Heart right ventricle (tissue), 16 donors: Measurements from ENCODE around the gene MAP3K21. TPM values are rescaled to one million over a fixed set of nuclear protein-coding genes. Genes with fewer than 3 reads are reported as not detected.

Experiments
- ATAC-seq, 8 donors: fragments of 200-7000 bp; cut with Tn5 transposase; one replicate each; pipeline ENCODE4 v1.9.1; 2020; ENCODE audit warnings: mild to moderate bottlenecking in 8 of 8, moderate library complexity in 8 of 8, moderate number of reproducible peaks in 1 of 8
- DNase-seq, 2 donors: peaks; one replicate each; pipeline ENCODE4 v3.0.0-alpha.2; 2020
- H3K27ac ChIP-seq, 10 donors: fragments of 200-600 bp; sonication (generic) in 2 of 10; one replicate each; pipeline versions ENCODE4 v1.5.0 to v1.8.0; 2020 to 2022; ENCODE audit warnings: mild to moderate bottlenecking in 3 of 10
- H3K27me3 ChIP-seq, 7 donors: fragments of 200-600 bp; one replicate each; pipeline ENCODE4 v1.8.0; 2021 to 2022; ENCODE audit warnings: mild to moderate bottlenecking in 2 of 7
- H3K36me3 ChIP-seq, 9 donors: fragments of 200-600 bp; sonication (generic) in 1 of 9; one replicate each; pipeline versions ENCODE4 v1.5.0 to v1.8.0; 2020 to 2022; ENCODE audit warnings: mild to moderate bottlenecking in 2 of 9
- H3K4me1 ChIP-seq, 9 donors: fragments of 200-600 bp; sonication (generic) in 1 of 9; one replicate each; pipeline versions ENCODE4 v1.5.0 to v1.8.0; 2020 to 2022; ENCODE audit warnings: mild to moderate bottlenecking in 4 of 9
- H3K4me3 ChIP-seq, 10 donors: fragments of 200-600 bp; sonication (generic) in 2 of 10; one replicate each; pipeline versions ENCODE4 v1.5.0 to v1.8.0; 2020 to 2022; ENCODE audit warnings: mild to moderate bottlenecking in 7 of 10, moderate library complexity in 2 of 10
- H3K9me3 ChIP-seq, 11 donors: fragments of 200-600 bp in 10 of 11; sonication (generic) in 2 of 11; one replicate each; pipeline versions ENCODE4 v1.5.0 to v1.8.0; 2013 to 2022; ENCODE audit warnings: mild to moderate bottlenecking in 2 of 11, control low read depth in 1 of 11, moderate library complexity in 1 of 11
- CTCF ChIP-seq, 9 donors: fragments of 200-600 bp; sonication (generic) in 2 of 9; IDR thresholded peaks; one replicate each; pipeline versions ENCODE4 v1.5.0 to v1.8.0; 2021 to 2022; ENCODE audit warnings: antibody characterized with exemption in 9 of 9, mild to moderate bottlenecking in 5 of 9, moderate library complexity in 1 of 9
- WGBS, 2 donors: extraction: QIAGEN DNeasy Blood & Tissue Kit; methylation state at CpG; one replicate each; pipeline ENCODE4 v1.1.7; 2013; ENCODE audit warnings: inconsistent platforms in 1 of 2; 5-methylcytosine and 5-hydroxymethylcytosine counted together
- intact Hi-C, 10 donors: fragments of 100-400 bp; cut with DNase I; formaldehyde crosslinking; loops; one replicate each; pipeline versions ENCODE4 v1.11.1 to v1.14.2; 2022
- polyA plus RNA-seq, 2 donors: library from polyadenylated mRNA; stranded (reverse); fragments of 200-250 nt; gene quantifications; one replicate each; pipeline ENCODE4 v1.2.3, GENCODE V29; 2013
- total RNA-seq, 10 donors: library from RNA; stranded (reverse); fragmentation: NEBNext Ultra II Directional in 3 of 10; extraction: Animal tissue kit (Norgen Biotek cat#: 25700) in 3 of 10; gene quantifications; one replicate each; pipeline versions ENCODE4 v1.2.1 to v1.2.4, GENCODE V29; 2021 to 2023
- donor health status: Arrhythmogenic right ventricular cardiomyopathy.
- donor health status: ischemic (EF 13 %, LVEDD 7.1; RV severe dilation, severe dysfunction).
- donor health status: healthy with polysubstance abuse.
- donor health status: DM: no; HTN: yes; CAD: no.
- donor health status: DM: no; HTN: no; CAD: no.
- donor health status: ischemic (EF 25% LVEDD 6.9; RV normal size, moderate dysfunction).
- donor health status: ischemic (EF 25% LVEDD 5.7; RV mildly dilated, moderate dysfunction).
- donor health status: healthy.
- donor health status: DM: yes; HTN: yes; CAD: no.
- donor health status: Ischemic cardiomyopathy.
- donor health status: ischemic (EF 35%, LVEDD 5.7; RV mildly dilated, moderate dysfunction).
- donor health status: nonischemic (EF 11% LVEDD 7.7; RV severe dilation, severe dysfunction).
- donor health status: DM: yes; HTN: yes; CAD: no.
- donor health status: PGD.
- donor health status: ischemic (EF 29% LVEDD 5.4; RV normal size, mild dysfunction).
- donor health status: nonischemic (EF 23%, LVEDD 6.1; RV moderate dilation, normal function).

MAP3K21 gene
- total and polyA plus RNA-seq, 12 donors, result 0.07 to 0.47 (median 0.17) TPM

- Histone ChIP-seq H3K36me3 (no peaks in the 10 kb centered on the region), H3K9me3 (peaks cover 0 to 4% (median 0%) of the 10 kb centered on the region in 11 donors), H3K4me1 (no peaks in the 10 kb centered on the region), H3K4me3 (no peak overlapping the region), H3K27ac (no peak overlapping the region), H3K27me3 (peaks cover 0 to 24% (median 3%) of the 10 kb centered on the region in 7 donors)
- ATAC-seq (no peak), DNase-seq (no peak)
- TF ChIP-seq CTCF (IDR thresholded peaks at IDR 0.05), result no peak
- intact Hi-C loops, result no loop called here
- 78 to 90% methylated on average over 1 of the region's 1 CpG for WGBS, 2 donors
Measured at GRCh38 chr1:233389169-233389568, 61.6 kb downstream of the MAP3K21 start.

GRCh38 chr1:233389893-233390292, 62.4 kb downstream of the MAP3K21 start:
- intact Hi-C loops, result loop anchor here in 4 of 10 donors (10.0 kb wide), 2 partner anchors 405 to 675 kb away; no protein-coding TSS in a partner anchor
- ATAC-seq (no peak), DNase-seq (no peak)
- H3K4me1 ChIP-seq, result peaks cover 0 to 4% (median 0%) of the 10 kb centered on the region in 9 donors
- H3K27ac ChIP-seq, result no peak overlapping the region
- no peak for TF ChIP-seq CTCF (IDR thresholded peaks at IDR 0.05)
- no peak overlapping the region for H3K4me3 ChIP-seq
- no peaks in the 10 kb centered on the region for H3K36me3 ChIP-seq
- 90 to 94% methylated on average over 1 of the region's 1 CpG for WGBS, 2 donors
- peaks cover 0 to 27% (median 3%) of the 10 kb centered on the region in 7 donors for H3K27me3 ChIP-seq
- H3K9me3 ChIP-seq, result peaks cover 0 to 4% (median 0%) of the 10 kb centered on the region in 11 donors

GRCh38 chr1:233390842-233391737, 63.6 kb downstream of the MAP3K21 start:
- 58 to 62% methylated on average over 3 of the region's 3 CpGs for WGBS, 2 donors
- H3K27ac ChIP-seq, result no peak overlapping the region
- peaks cover 0 to 4% (median 0%) of the 10 kb centered on the region in 9 donors for H3K4me1 ChIP-seq
- no peaks in the 10 kb centered on the region for H3K36me3 ChIP-seq
- H3K27me3 ChIP-seq, result peaks cover 0 to 27% (median 3%) of the 10 kb centered on the region in 7 donors
- ATAC-seq (no peak), DNase-seq (no peak)
- no peak overlapping the region for H3K4me3 ChIP-seq
- intact Hi-C loops, result loop anchor here in 4 of 10 donors (10.0 kb wide), 2 partner anchors 404 to 674 kb away; no protein-coding TSS in a partner anchor
- no peak for TF ChIP-seq CTCF (IDR thresholded peaks at IDR 0.05)
- peaks cover 0 to 4% (median 0%) of the 10 kb centered on the region in 11 donors for H3K9me3 ChIP-seq

- Histone ChIP-seq H3K4me3 (no peak overlapping the region), H3K36me3 (no peaks in the 10 kb centered on the region), H3K27me3 (peaks cover 0 to 36% (median 7%) of the 10 kb centered on the region in 7 donors), H3K27ac (no peak overlapping the region), H3K4me1 (peaks cover 0 to 4% (median 0%) of the 10 kb centered on the region in 9 donors), H3K9me3 (peaks cover 0 to 4% (median 0%) of the 10 kb centered on the region in 11 donors)
- 60 to 64% methylated on average over 10 of the region's 10 CpGs for whole genome bisulfite sequencing, 2 donors
- TF ChIP-seq CTCF (IDR thresholded peaks at IDR 0.05), result no peak
- no peak for DNase-seq
- no peak for ATAC-seq
- intact Hi-C loops, result loop anchor here in 4 of 10 donors (2.0 to 10.0 kb wide), 3 partner anchors 402 to 674 kb away; no protein-coding TSS in a partner anchor
Measured at GRCh38 chr1:233393084-233393840, 65.7 kb downstream of the MAP3K21 start.
